ENCODE results near the gene ANKRD11.
A peak's percentile ranks its signal among the peaks of the same experiment; 100 is the strongest.

Gene ANKRD11

GRCh38 chr16:89498839-89499238 is 8.5 kb upstream of the ANKRD11 start:
- no peak for TF ChIP-seq CTCF (IDR thresholded peaks at IDR 0.05; ENCODE audit: insufficient read depth, missing control alignments)
- no peak for DNase-seq (ENCODE audit: insufficient read length, low spot score)
- no peak for FAIRE-seq

- FAIRE-seq: no peak
- DNase-seq (ENCODE audit: insufficient read length, low spot score): no peak
- TF ChIP-seq CTCF (IDR thresholded peaks at IDR 0.05; ENCODE audit: insufficient read depth, missing control alignments): no peak
Measured at GRCh38 chr16:89495121-89495520, 4.8 kb upstream of the ANKRD11 start.

- DNase-seq (ENCODE audit: insufficient read length, low spot score): no peak
- TF ChIP-seq CTCF (IDR thresholded peaks at IDR 0.05; ENCODE audit: insufficient read depth, missing control alignments): no peak
- FAIRE-seq: no peak
Measured at GRCh38 chr16:89493776-89494175, 3.4 kb upstream of the ANKRD11 start.

GRCh38 chr16:89491974-89492687 is 1.8 kb upstream of the ANKRD11 start:
- no peak for TF ChIP-seq CTCF (IDR thresholded peaks at IDR 0.05; ENCODE audit: insufficient read depth, missing control alignments)
- DNase-seq (ENCODE audit: insufficient read length, low spot score) (peak; percentile 33), FAIRE-seq (no peak)

- no peak for FAIRE-seq
- no peak for TF ChIP-seq CTCF (IDR thresholded peaks at IDR 0.05; ENCODE audit: insufficient read depth, missing control alignments)
- no peak for DNase-seq (ENCODE audit: insufficient read length, low spot score)
Measured at GRCh38 chr16:89491238-89491869, 993 bp upstream of the ANKRD11 start.

- DNase-seq (ENCODE audit: insufficient read length, low spot score) (no peak), FAIRE-seq (no peak)
- TF ChIP-seq CTCF (IDR thresholded peaks at IDR 0.05; ENCODE audit: insufficient read depth, missing control alignments): no peak
Measured at GRCh38 chr16:89489898-89490438, 393 bp downstream of the ANKRD11 start.

Measured in D721Med (cell line).